GM21423 (cell line): Measurements from ENCODE around the gene FBXO47.

Experiments used
- ATAC-seq: cut with Tn5 transposase; IDR thresholded peaks from one replicate; pipeline ENCODE4 v1.9.1; 2021; ENCODE audit warnings: mild to moderate bottlenecking, moderate library complexity; ENCODE audit not compliant: unreplicated experiment

The FBXO47 gene

GRCh38 chr17:38906460-38907228 lies 60.6 kb downstream of the FBXO47 start:
- no peak for ATAC-seq

GRCh38 chr17:38905375-38905774 lies 61.8 kb downstream of the FBXO47 start:
- ATAC-seq: no peak

- no peak for ATAC-seq
Observed at GRCh38 chr17:38904892-38905291, 62.3 kb downstream of the FBXO47 start.

GRCh38 chr17:38903404-38903803 lies 63.8 kb downstream of the FBXO47 start:
- ATAC-seq: no peak

GRCh38 chr17:38900978-38901656 lies 66.1 kb downstream of the FBXO47 start:
- no peak for ATAC-seq

GRCh38 chr17:38899421-38899820 lies 67.8 kb downstream of the FBXO47 start:
- no peak for ATAC-seq

GRCh38 chr17:38898812-38899348 lies 68.3 kb downstream of the FBXO47 start:
- peak; percentile 79 for ATAC-seq

GRCh38 chr17:38898291-38898679 lies 68.9 kb downstream of the FBXO47 start:
- peak; percentile 31 for ATAC-seq

GRCh38 chr17:38897671-38898290 lies 69.4 kb downstream of the FBXO47 start:
- peak; percentile 7 for ATAC-seq

- ATAC-seq: no peak
Observed at GRCh38 chr17:38897176-38897575, 70.0 kb downstream of the FBXO47 start.

- ATAC-seq: no peak
Observed at GRCh38 chr17:38896346-38896954, 70.8 kb downstream of the FBXO47 start.

- ATAC-seq: no peak
Observed at GRCh38 chr17:38894276-38894675, 72.9 kb downstream of the FBXO47 start.

- ATAC-seq: no peak
Observed at GRCh38 chr17:38893607-38894006, 73.6 kb downstream of the FBXO47 start.

GRCh38 chr17:38893113-38893512 lies 74.1 kb downstream of the FBXO47 start:
- no peak for ATAC-seq

- no peak for ATAC-seq
Observed at GRCh38 chr17:38892620-38893019, 74.6 kb downstream of the FBXO47 start.

GRCh38 chr17:38892083-38892482 lies 75.1 kb downstream of the FBXO47 start:
- no peak for ATAC-seq

- ATAC-seq: no peak
Observed at GRCh38 chr17:38891441-38891840, 75.8 kb downstream of the FBXO47 start.

- no peak for ATAC-seq
Observed at GRCh38 chr17:38890410-38890746, 76.8 kb downstream of the FBXO47 start.

- ATAC-seq: no peak
Observed at GRCh38 chr17:38889745-38890409, 77.3 kb downstream of the FBXO47 start.

- ATAC-seq: no peak
Observed at GRCh38 chr17:38888842-38889241, 78.4 kb downstream of the FBXO47 start.

GRCh38 chr17:38886643-38887010 lies 80.6 kb downstream of the FBXO47 start:
- no peak for ATAC-seq
